Measurements from ENCODE around the gene FGG.
A peak's percentile ranks its signal among the peaks of the same experiment; 100 is the strongest.

DNA sequence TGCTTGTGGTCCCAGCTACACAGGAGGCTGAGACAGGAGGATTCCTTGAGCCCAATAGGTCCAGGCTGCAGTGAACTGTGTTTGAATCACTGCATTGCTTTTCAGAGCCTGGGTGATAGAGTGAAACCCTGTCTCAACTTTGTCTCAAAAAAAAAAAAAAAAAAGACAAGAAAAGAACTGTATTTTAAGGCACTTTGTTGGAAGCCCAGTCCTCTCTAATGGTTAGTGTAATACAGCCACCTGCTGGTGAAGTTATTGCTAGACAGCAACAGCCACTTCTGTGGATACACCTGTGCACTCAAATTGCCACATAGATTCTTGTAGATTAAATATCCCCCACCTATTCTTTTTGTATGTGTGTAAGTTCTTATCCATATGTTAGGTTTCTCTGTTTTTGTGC lies 10.1 kb upstream of the FGG start:
- TF ChIP-seq, protein P1, sequence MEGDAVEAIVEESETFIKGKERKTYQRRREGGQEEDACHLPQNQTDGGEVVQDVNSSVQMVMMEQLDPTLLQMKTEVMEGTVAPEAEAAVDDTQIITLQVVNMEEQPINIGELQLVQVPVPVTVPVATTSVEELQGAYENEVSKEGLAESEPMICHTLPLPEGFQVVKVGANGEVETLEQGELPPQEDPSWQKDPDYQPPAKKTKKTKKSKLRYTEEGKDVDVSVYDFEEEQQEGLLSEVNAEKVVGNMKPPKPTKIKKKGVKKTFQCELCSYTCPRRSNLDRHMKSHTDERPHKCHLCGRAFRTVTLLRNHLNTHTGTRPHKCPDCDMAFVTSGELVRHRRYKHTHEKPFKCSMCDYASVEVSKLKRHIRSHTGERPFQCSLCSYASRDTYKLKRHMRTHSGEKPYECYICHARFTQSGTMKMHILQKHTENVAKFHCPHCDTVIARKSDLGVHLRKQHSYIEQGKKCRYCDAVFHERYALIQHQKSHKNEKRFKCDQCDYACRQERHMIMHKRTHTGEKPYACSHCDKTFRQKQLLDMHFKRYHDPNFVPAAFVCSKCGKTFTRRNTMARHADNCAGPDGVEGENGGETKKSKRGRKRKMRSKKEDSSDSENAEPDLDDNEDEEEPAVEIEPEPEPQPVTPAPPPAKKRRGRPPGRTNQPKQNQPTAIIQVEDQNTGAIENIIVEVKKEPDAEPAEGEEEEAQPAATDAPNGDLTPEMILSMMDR (IDR thresholded peaks at IDR 0.05) = peak in 4 of 6 experiments; percentile 32 to 75 (median 65)
- TF ChIP-seq POLR2A (IDR thresholded peaks at IDR 0.05) = no peak

Measured in Peyer's patch (tissue), 4 donors.